A549 (cell line): ENCODE measurements around the gene MYRIP.

ENCODE experiments used
- BCL3 ChIP-seq: fragments of >200 bp; sonication (Bioruptor Twin); formaldehyde crosslinking; IDR thresholded peaks from 3 replicates; pipeline ENCODE4 v1.6.1; 2016
- CTCF ChIP-seq: fragments of >200 bp; sonication (Bioruptor Twin); formaldehyde crosslinking; IDR thresholded peaks from 3 replicates; pipeline ENCODE4 v1.5.1; 2016
- FOSL2 ChIP-seq, 2 experiments: fragments of 450-650 bp in 1 of 2; fragments of >200 bp in 1 of 2; sonication (Bioruptor Twin) in 1 of 2; formaldehyde crosslinking; IDR thresholded peaks; 2 replicates each; pipeline versions ENCODE4 v1.5.0 to v1.6.1; 2016 to 2020; ENCODE audit warnings: mild to moderate bottlenecking in 1 of 2, moderate library complexity in 1 of 2
- HDAC2 ChIP-seq: fragments of 200-600 bp; sonication (generic); IDR thresholded peaks from 2 replicates; pipeline ENCODE4 v1.6.1; 2016
- KDM1A ChIP-seq: fragments of 200-600 bp; sonication (generic); IDR thresholded peaks from 2 replicates; pipeline ENCODE4 v1.6.1; 2016; ENCODE audit warnings: low read depth, mild to moderate bottlenecking
- MAX ChIP-seq: IDR thresholded peaks from 2 replicates; pipeline ENCODE4 v1.6.1; 2012
- RFX5 ChIP-seq: fragments of 450-650 bp; IDR thresholded peaks from 2 replicates; pipeline ENCODE4 v1.7.1; 2014; ENCODE audit warnings: antibody characterized with exemption, mild to moderate bottlenecking, moderate library complexity
- USF2 ChIP-seq: fragments of 450-650 bp; IDR thresholded peaks from 2 replicates; pipeline ENCODE4 v1.6.1; 2014; ENCODE audit warnings: antibody characterized with exemption
- TF ChIP-seq, protein P1 (sequence below): fragments of 250-450 bp; sonication (Bioruptor Pico); IDR thresholded peaks from 2 replicates; pipeline ENCODE4 v1.5.0; 2021; ENCODE audit warnings: mild to moderate bottlenecking, moderate library complexity, borderline replicate concordance
- TF ChIP-seq, protein P2 (sequence below): fragments of 200-600 bp; sonication (generic); IDR thresholded peaks from 2 replicates; pipeline ENCODE4 v1.6.1; 2016; ENCODE audit warnings: antibody characterized with exemption, mild to moderate bottlenecking, moderate library complexity

GRCh38 chr3:40186508-40186907 is 377.1 kb downstream of the MYRIP start:
- TF ChIP-seq MAX (no peak), USF2 (no peak), CTCF (no peak), RFX5 (no peak), KDM1A (no peak), BCL3 (no peak), HDAC2 (no peak), FOSL2 (IDR thresholded peaks at IDR 0.05) (no peak), FOSL2 (CRISPR knock-in tag; IDR thresholded peaks at IDR 0.05) (no peak)
- TF ChIP-seq, protein P1, sequence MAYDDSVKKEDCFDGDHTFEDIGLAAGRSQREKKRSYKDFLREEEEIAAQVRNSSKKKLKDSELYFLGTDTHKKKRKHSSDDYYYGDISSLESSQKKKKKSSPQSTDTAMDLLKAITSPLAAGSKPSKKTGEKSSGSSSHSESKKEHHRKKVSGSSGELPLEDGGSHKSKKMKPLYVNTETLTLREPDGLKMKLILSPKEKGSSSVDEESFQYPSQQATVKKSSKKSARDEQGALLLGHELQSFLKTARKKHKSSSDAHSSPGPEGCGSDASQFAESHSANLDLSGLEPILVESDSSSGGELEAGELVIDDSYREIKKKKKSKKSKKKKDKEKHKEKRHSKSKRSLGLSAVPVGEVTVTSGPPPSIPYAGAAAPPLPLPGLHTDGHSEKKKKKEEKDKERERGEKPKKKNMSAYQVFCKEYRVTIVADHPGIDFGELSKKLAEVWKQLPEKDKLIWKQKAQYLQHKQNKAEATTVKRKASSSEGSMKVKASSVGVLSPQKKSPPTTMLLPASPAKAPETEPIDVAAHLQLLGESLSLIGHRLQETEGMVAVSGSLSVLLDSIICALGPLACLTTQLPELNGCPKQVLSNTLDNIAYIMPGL (CRISPR knock-in tag), result no peak
- TF ChIP-seq, protein P2, sequence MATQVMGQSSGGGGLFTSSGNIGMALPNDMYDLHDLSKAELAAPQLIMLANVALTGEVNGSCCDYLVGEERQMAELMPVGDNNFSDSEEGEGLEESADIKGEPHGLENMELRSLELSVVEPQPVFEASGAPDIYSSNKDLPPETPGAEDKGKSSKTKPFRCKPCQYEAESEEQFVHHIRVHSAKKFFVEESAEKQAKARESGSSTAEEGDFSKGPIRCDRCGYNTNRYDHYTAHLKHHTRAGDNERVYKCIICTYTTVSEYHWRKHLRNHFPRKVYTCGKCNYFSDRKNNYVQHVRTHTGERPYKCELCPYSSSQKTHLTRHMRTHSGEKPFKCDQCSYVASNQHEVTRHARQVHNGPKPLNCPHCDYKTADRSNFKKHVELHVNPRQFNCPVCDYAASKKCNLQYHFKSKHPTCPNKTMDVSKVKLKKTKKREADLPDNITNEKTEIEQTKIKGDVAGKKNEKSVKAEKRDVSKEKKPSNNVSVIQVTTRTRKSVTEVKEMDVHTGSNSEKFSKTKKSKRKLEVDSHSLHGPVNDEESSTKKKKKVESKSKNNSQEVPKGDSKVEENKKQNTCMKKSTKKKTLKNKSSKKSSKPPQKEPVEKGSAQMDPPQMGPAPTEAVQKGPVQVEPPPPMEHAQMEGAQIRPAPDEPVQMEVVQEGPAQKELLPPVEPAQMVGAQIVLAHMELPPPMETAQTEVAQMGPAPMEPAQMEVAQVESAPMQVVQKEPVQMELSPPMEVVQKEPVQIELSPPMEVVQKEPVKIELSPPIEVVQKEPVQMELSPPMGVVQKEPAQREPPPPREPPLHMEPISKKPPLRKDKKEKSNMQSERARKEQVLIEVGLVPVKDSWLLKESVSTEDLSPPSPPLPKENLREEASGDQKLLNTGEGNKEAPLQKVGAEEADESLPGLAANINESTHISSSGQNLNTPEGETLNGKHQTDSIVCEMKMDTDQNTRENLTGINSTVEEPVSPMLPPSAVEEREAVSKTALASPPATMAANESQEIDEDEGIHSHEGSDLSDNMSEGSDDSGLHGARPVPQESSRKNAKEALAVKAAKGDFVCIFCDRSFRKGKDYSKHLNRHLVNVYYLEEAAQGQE, result no peak
